NOMO-1 treated with DMSO at 0.1 percent for 48 hours (cell line): Measurements from ENCODE around the gene NKAIN2.
"Not testable (repeated sequence)": the region's sequence is repeated elsewhere in the genome, so short reads cannot be mapped to it uniquely, and the experiment has no call there.

Experiments
- DNase-seq: peaks from one replicate; lab custom pipeline; 2025; ENCODE audit not compliant: unreplicated experiment; lab: John Stamatoyannopoulos, UW

NKAIN2 gene

DNA sequence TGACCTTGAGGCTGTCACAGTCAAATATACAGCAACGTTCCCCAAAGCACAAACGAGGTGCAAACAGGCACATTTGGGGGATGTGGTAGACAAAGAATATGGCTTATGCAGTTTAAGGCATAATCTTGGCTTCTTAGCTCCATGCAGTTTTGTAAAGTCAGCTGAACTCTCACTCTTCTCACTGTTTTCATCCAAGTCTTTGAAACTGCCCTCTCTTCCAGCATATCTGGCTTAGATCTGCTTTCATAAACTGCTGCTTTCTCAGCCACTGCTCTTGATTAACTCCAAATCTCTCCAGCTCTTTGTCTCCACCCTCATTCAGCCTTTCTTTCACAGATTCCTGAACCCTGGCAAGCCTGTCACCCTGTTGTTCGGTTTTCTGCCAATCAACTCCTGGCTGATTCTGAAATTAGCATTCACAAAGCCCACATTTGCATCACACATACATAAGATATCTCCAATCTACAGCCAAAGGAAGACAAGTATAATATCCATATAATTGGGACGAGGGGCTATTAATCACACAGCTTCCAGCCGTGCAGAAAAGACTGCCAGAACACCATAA is 857.5 kb downstream of the NKAIN2 start:
- no peak for DNase-seq

DNA sequence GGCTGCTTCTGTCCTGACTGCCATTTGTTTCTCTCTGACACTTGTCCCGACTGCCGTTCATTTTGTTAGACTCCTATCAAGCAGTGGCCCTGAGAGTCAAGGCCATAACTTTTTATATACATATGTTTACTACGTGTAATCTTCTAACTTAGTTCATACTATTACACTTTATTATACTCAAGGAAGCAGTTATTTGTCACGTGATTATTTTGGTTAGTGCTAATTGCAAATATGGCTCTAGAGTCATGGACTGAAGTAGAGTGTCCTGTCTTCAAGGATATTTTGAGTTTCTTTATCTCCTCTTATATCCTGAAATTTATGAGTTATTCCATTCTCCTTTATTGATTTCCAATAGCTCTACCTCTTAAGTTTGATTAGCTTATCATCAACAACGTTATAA is 864.4 kb downstream of the NKAIN2 start:
- no peak for DNase-seq

DNA sequence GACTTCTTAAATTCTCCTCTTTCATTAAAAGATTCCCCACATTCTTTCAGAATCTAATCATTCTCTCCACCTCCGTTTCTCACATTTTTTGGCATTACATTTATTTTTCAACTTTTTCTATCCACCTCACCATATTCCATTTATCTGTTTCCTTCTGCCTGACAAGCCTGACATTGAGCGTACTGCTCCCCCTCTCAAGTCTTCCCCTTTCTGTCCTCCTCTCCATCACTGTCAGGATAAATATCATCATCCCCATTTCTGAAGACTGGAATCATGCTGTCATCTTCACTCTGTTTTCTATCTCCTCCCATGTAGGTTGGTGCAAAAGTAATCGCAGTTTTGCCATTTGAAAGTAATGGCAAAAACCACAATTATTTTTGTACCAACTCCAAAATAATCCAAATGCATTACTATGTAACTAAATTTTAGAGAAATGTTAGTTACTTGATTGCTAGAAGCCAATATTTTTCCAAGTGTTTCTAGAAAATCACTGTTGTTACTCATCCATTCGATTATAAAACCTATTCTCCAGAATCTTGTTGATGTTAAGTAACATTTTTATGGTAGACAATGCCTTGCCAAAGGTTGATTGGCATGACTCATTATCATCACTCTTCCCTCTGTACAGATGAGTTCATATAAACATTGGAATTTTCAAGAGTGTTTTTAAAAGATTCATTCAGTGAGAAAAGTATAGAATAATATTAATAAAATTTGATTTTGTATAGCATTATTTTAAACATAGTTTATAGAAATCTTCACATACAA is 866.2 kb downstream of the NKAIN2 start:
- DNase-seq = no peak

DNA sequence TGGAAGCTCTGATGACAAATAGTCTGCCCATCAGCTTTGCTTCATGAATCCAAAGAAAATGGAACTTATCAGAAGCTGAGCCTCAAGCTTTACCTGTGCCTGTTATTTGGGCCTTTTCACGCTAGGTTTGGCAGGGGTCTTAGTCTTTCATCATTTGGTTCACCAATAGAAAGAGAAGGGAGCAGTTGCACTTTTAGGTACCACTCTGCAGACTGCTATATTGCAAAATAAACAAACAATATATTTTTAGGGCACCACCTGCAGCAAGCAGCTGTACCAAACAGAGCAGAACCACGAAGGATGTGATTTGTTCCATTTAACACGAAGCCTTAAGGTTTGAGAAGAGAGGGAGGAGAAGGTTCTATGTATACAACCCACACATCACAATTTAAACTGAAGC is 867.1 kb downstream of the NKAIN2 start:
- no peak for DNase-seq

DNA sequence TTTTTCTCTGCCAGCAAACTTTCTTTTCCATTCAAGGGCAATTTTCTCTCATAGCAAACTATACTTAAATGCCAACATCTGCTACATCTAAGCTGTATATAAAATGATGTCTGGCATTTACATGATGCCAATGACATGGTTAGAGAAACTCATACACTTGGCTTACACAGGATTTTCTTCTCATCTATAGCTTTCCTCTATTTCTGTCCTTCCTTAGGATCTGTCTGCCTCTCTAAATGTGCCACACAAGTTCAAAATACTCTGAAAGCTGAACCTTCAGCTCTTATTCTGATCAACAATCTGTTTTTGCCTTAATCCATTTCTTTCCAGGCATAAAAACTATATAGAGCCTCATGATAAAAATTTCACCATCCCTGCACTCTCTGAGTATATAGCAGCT is 867.7 kb downstream of the NKAIN2 start:
- DNase-seq = no peak

DNA sequence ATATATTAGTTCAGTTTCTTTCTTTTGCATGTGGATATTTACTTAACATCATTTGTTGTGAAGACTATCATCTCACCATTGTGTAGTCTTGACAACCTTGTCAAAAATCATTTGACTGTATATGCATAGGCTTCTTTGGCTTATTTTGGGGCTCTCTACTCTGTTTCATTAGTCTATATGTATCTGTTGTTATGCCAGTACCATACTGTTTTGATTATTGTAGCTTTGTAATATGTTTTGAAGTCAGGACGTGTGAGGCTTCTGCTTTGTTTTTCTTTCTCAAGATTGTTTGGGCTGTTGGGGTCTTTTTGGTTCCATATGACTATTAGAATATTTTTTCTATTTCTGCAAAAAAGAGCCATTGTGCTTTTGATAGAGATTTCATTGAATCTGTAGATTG is 870.4 kb downstream of the NKAIN2 start:
- no peak for DNase-seq

DNA sequence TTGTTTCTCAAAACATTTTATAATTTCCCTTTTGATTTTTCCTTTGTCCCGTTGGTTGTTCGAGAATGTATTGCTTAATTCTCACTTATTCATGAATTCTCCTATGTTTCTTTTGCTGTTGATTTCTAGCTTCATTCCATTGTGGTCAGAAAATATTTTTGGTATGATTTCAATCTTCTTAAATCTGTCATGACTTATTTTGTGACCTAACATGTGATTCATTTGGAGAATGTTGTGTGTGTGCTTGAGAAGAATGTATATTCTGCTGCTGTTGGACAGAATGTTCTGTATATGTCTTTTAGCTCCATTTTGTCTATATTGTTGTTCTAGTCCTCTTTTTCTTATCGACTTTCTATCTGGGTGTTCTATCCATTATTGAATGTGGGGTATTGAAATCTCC is 872.4 kb downstream of the NKAIN2 start:
- no peak for DNase-seq

DNA sequence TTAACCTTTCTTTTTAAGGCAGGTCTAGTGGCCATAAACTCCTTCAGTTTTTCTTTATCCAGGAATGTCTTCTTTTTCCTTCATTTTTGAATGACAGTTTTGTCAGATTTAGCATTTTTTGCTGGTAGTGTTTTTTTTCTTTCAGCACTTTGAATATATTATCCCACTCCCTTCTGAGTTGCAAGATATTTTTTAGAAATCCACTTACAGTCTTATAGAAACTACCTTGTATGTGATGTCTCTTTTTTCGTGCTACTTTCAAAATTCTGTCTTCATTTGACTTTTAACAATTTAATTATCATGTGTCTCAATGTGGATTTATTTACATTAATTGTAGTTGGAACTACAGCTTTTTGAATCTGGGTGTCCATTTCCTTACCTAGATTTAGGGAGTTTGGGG is 874.2 kb downstream of the NKAIN2 start:
- DNase-seq = no peak

DNA sequence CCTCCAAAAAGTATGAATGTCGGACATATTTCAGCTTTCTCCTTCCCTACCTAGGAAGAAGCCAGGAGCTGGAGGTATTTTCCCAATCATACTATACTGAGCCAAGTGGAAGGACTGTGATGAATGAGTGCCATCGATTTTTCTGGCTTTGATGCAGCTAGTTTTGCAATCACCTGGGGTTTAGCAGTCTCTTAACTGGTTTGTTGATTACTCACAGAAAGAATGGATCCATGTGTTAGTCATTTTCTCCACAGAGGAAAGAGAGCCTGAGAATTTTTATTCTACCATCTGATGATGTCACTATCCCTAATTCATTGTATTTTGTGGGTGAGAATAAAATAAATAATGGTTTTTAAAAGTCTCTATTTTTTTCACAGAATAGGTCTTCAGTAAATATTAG is 875.7 kb downstream of the NKAIN2 start:
- no peak for DNase-seq

DNA sequence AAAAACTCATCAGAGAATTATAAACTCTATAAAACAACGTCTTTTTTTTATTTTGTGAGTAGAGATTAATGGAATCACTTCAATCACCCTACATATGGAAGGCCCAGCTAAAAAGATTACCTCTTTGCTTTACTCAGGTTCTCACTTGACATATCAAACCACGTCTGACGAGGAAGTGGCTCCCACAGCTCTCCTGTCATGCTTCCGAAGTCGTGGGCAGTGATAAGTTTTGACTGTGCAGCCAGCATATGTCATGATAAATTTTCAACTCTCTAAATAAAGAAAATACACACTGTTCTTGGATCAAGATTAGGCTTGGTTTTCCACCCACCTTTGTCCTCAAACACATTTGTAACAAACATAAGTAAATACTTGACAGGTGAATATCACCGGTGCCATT is 879.1 kb downstream of the NKAIN2 start:
- no peak for DNase-seq

DNA sequence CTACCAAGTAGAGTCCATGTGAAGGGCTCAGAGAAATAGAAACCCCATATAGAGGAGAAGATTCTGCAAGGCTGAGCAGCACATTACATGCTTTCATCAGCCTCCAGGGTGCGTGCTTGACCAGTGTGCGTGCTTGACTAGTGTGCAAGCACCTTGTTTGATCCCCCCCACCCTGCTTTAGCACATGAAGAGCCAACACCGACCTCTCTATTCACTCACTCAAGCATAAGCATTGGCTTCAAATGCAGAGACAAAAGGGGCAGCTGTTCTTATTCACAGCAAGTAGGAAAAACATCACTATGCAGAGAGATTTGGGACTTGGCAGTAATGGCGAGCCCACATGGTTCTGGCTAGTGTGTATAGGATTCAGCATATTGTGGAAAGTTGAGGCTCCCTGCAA is 879.8 kb downstream of the NKAIN2 start:
- no peak for DNase-seq

DNA sequence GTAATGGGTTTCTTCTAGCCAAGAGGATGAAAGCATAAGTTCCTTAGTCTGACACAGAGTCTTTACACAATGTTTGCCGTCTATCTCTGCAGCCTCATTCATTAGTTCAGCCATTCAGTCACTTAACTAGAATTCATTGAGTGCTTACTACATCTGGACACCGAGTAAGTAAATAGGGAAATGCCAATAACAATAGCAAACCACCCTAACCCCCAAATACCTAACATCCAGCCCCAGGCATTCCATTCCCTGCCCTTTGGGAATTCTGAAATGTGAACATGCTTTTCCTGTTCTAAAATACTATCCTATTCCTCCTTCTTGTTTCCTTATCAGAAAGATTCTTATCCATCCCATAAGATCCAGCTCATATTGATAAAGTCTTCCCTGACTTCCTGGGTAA is 881.0 kb downstream of the NKAIN2 start:
- DNase-seq = no peak

DNA sequence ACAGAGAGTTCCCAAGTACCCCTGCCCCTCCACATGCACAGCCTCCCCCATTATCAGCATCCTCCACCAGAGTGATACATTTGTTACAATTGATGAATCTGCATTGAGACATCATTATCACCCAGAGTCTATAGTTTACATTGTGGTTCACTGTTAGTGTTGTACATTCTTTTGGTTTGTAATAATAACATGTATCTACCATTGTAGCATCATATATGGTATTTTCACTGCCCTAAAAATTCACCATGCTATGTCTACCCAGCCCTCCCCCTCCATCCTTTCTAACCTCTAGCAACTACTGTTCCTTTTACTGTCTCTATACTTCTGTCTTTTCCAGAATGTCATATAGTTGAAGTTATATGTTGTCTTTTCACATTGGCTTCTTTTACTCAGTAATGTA is 884.7 kb downstream of the NKAIN2 start:
- DNase-seq = no peak

DNA sequence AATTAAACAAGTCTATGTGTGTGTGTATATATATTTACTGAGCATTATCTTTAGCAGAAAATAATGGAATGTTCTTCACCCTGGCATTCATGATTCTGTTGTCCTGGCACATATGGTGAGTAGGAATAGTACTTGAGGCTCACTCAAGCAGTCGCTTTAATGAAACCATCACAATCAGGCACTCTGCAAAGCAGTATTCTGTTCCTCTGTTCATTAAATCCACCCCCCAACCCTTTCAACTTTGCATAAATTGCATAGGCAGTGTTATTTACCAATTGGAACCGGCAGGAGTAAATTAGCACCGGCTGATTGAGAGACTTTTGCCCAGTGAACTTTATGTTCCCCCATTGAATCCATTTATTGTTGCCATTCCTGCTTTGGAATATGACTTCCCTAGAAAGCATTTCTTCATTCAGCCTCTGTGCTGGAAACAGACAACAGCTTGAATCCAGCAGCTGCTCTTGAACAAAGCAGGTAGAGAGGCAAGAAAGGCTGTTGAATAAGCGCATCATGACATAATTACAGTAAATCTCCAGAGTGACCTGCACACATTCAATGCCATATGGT is 890.6 kb downstream of the NKAIN2 start:
- DNase-seq = no peak

DNA sequence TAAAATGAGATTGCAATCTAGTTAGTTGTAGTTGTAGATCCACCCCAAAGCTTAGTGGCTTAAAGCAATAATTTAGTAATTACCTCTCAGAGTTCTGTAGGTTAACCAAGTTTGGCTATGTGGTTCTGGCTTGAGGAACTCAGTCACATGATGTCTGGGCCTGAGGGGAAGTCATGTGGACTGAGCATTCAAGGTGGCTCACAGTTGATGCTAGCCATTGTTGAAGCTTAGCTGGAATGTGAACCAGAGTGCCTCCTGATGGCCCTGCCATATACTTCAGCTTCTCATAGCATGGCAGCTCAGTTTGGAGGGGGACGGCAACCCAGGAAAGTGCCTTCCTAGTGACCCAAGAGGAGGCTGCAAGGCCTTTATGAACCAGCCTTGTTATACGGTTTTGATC is 895.4 kb downstream of the NKAIN2 start:
- no peak for DNase-seq

DNA sequence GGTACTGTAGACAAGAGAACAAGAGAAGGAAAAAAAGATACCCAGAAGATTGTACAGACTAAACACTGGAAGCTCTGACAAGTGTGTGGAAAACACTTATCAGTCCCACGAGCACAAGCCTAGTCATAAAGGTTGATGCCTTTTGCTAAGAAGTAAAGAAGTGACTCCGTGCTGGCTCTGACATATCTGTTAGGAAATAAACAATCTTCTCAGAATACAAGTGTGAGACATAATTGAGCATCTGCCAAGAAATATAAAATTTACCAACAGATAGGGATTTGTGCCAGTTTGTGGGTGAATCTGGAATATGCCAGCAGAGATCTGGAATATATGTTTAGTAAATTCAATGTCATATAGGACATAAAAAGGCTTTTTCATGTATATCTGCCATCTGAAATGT is 899.9 kb downstream of the NKAIN2 start:
- no peak for DNase-seq

DNA sequence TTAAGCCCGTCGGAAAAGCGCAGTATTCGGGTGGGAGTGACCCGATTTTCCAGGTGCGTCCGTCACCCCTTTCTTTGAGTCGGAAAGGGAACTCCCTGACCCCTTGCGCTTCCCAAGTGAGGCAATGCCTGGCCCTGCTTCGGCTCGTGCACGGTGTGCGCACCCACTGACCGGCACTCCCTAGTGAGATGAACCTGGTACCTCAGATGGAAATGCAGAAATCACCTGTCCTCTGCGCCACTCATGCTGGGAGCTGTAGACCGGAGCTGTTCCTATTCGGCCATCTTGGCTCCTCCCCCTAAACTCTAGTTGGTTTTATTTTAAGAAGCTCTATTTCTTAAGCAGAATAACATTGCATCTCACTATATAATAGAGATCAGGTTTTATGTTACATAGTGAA is 908.9 kb downstream of the NKAIN2 start:
- DNase-seq = not testable (repeated sequence)

DNA sequence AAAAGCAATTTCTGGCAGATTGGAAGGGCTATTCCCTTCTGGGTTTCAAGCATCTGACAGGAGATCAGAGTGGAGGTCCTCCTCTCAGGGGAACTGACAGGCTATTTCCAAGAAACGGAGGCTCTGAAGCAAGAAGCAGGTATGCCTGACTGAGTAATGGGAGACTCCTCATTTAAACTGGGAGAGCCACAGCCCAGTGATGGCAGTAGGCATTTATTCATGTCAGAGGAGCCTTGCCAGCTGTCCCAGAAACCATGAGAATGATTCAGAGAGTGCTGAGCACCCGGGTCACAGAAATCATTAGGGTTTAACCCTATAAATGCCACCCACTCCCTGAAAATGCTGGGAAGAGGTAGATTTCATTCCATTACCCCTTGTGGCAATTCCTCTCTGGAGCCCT is 911.1 kb downstream of the NKAIN2 start:
- no peak for DNase-seq

DNA sequence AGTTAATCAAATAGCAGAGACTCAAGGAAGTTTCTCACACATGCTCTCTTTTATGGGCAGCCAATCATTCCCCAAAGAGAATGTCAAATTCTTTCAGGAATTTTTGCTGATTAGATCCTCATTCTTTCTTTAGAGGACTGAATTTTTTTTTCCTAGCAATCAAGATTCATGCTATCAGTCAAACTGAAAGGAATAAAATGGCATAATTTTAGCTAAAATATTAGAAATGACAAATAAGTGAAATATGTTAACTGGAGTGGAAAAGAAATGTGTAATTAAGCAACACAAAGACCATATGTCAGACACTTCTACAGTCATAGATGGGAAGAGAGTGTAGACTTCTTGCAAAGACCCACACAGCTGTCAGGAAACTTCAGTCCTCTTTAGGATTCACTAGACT is 916.2 kb downstream of the NKAIN2 start:
- no peak for DNase-seq

DNA sequence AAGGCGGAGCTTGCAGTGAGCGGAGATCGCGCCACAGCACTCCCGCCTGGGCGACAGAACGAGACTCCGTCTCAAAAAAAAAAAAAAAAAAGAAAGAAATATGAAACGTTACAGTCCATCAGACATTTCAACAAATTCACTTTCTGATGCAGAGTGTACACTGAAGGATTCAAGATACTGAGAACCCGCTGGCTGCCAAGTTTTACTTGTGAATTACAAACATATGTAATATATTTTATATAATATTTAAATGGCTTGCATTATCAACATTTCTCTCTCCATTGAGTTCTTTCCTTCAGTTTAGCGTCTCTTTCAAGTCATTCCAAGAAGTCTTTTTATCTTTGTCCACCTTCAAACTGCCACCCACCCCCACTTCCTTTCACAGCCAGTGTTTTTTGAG is 917.7 kb downstream of the NKAIN2 start:
- no peak for DNase-seq

DNA sequence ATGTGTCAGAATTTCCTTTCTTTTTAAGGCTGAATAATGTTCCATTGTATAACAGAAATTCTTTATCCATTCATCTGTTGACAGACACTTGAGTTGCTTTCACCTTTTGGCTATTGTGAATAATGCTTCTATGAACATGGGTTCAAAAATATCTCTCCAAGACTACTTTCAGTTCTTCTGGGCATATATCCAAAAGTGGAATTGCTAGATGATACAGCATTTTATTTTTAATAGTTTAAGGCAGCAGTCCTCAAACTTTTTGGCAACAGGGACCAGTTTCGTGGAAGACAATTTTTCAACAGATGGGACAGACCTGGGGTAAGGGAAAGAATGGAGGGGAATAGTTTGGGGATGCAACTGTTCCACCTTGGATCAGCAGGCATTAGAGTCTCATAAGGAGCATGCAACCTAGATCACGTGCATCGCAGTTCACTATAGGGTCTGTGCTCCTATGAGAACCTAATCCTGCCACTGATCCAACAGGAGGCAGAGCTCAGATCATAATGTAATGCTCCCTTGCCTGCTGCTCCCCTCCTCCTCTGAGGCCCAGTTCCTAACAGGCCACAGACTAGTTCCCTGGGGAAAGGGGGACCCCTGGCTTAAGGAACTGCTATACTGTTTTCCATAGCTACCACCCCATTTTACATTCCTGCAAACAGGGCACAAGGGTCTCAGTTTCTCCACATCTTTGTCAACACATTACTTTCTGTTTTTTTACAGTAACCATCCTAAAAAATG is 918.6 kb downstream of the NKAIN2 start:
- DNase-seq = no peak

DNA sequence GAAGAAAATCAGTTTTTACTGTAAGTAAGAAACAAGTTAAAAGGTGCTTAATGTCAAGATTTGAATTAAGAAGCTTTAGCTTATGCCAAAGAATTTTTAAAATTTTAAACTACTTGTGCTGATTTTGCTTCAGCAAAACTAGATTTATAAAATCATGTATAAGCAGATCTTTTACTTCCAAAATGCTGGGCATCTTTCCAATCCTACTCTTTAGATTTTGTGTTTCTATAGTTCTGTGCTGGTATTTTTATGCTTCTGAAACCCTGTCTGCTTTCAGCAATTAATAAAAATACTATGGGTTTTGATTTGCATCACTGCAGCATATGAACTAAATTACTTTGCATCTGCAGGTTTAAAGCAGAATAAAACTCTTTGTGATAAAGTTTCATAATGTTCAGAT is 920.0 kb downstream of the NKAIN2 start:
- no peak for DNase-seq
